ENCODE results near the gene RALGPS1.

RALGPS1 gene

GRCh38 chr9:127129718-127130085, 215.1 kb downstream of the RALGPS1 start:
- Histone ChIP-seq H3K27me3 (ENCODE audit: insufficient read depth, poor library complexity, severe bottlenecking) (peaks cover 4% of the 10 kb centered on the region), H3K4me3 (replicated peaks; ENCODE audit: insufficient read depth, low read length) (no peak overlapping the region), H3K27ac (replicated peaks) (no peak overlapping the region)
- TF ChIP-seq CTCF (IDR thresholded peaks at IDR 0.05; ENCODE audit: insufficient read depth, low read length), result no peak
- TF ChIP-seq POLR2AphosphoS5 (IDR thresholded peaks at IDR 0.05; ENCODE audit: low read depth), result no peak
- TF ChIP-seq SPI1 (IDR thresholded peaks at IDR 0.05; ENCODE audit: borderline replicate concordance, low read depth), result no peak
- TF ChIP-seq GABPA (IDR thresholded peaks at IDR 0.05; ENCODE audit: low read depth), result no peak
- TF ChIP-seq REST (IDR thresholded peaks at IDR 0.05; ENCODE audit: insufficient replicate concordance, low read depth), result no peak
- DNase-seq (ENCODE audit: low read depth in 1 of 2, low spot score in 1 of 2), result no peak

- H3K4me3 ChIP-seq (replicated peaks; ENCODE audit: insufficient read depth, low read length), result no peak overlapping the region
- no peak for TF ChIP-seq SPI1 (IDR thresholded peaks at IDR 0.05; ENCODE audit: borderline replicate concordance, low read depth)
- no peak for TF ChIP-seq POLR2AphosphoS5 (IDR thresholded peaks at IDR 0.05; ENCODE audit: low read depth)
- no peak for TF ChIP-seq CTCF (IDR thresholded peaks at IDR 0.05; ENCODE audit: insufficient read depth, low read length)
- TF ChIP-seq REST (IDR thresholded peaks at IDR 0.05; ENCODE audit: insufficient replicate concordance, low read depth), result no peak
- no peak for TF ChIP-seq GABPA (IDR thresholded peaks at IDR 0.05; ENCODE audit: low read depth)
- no peaks in the 10 kb centered on the region for H3K27me3 ChIP-seq (ENCODE audit: insufficient read depth, poor library complexity, severe bottlenecking)
- DNase-seq (ENCODE audit: low read depth in 1 of 2, low spot score in 1 of 2), result no peak
- H3K27ac ChIP-seq (replicated peaks), result no peak overlapping the region
Measured at GRCh38 chr9:127130235-127130634, 215.7 kb downstream of the RALGPS1 start.

- Histone ChIP-seq H3K27me3 (ENCODE audit: insufficient read depth, poor library complexity, severe bottlenecking) (no peaks in the 10 kb centered on the region), H3K27ac (replicated peaks) (no peak overlapping the region), H3K4me3 (replicated peaks; ENCODE audit: insufficient read depth, low read length) (no peak overlapping the region)
- TF ChIP-seq GABPA (IDR thresholded peaks at IDR 0.05; ENCODE audit: low read depth) (no peak), REST (IDR thresholded peaks at IDR 0.05; ENCODE audit: insufficient replicate concordance, low read depth) (peak; percentile 17), POLR2AphosphoS5 (IDR thresholded peaks at IDR 0.05; ENCODE audit: low read depth) (peak; percentile 72; the same call in 1 of the 2 replicates), SPI1 (IDR thresholded peaks at IDR 0.05; ENCODE audit: borderline replicate concordance, low read depth) (no peak)
- peak; percentile 92 to 96 for DNase-seq (ENCODE audit: low read depth in 1 of 2, low spot score in 1 of 2)
Measured at GRCh38 chr9:127130661-127131538, 216.3 kb downstream of the RALGPS1 start.
